Upper lobe of left lung (tissue), 6 donors: ENCODE measurements around the gene ANKFN1. TPM values are rescaled to one million over a fixed set of nuclear protein-coding genes. Genes with fewer than 3 reads are reported as not detected.
A peak's percentile ranks its signal among the peaks of the same experiment; 100 is the strongest.

Source experiments
- ATAC-seq, 2 donors: fragments of 200-7000 bp; cut with Tn5 transposase; one replicate each; pipeline ENCODE4 v1.9.1; 2022; ENCODE audit warnings: mild to moderate bottlenecking in 2 of 2, moderate library complexity in 2 of 2; ENCODE audit not compliant: low FRiP score in 2 of 2
- DNase-seq, 2 donors: peaks; one replicate each; pipeline ENCODE4 v3.0.0-alpha.2; 2019 to 2020
- H3K27ac ChIP-seq, 4 donors: fragments of 200-600 bp; sonication (generic); one replicate each; pipeline ENCODE4 v1.5.1; 2016 to 2019
- H3K27me3 ChIP-seq, 4 donors: fragments of 200-600 bp; sonication (generic); one replicate each; pipeline ENCODE4 v1.5.1; 2017 to 2019
- H3K36me3 ChIP-seq, 4 donors: fragments of 200-600 bp; sonication (generic); one replicate each; pipeline ENCODE4 v1.5.1; 2016 to 2019
- H3K4me1 ChIP-seq, 4 donors: fragments of 200-600 bp; sonication (generic); one replicate each; pipeline ENCODE4 v1.5.1; 2018 to 2019
- H3K4me3 ChIP-seq, 4 donors: fragments of 200-600 bp; sonication (generic); one replicate each; pipeline ENCODE4 v1.5.1; 2017 to 2019; ENCODE audit warnings: mild to moderate bottlenecking in 2 of 4, moderate library complexity in 1 of 4
- H3K9me3 ChIP-seq, 4 donors: fragments of 200-600 bp; sonication (generic); one replicate each; pipeline ENCODE4 v1.5.1; 2018 to 2019
- CTCF ChIP-seq, 6 experiments: fragments of 450-650 bp in 4 of 6; fragments of 200-600 bp in 2 of 6; sonication (generic) in 2 of 6; IDR thresholded peaks; one replicate each; pipeline ENCODE4 v1.5.1; 2016 to 2019; ENCODE audit warnings: antibody characterized with exemption in 6 of 6
- EP300 ChIP-seq, 4 donors: sonication (generic); formaldehyde crosslinking; IDR thresholded peaks; one replicate each; pipeline ENCODE4 v1.5.1; 2017; ENCODE audit warnings: antibody characterized with exemption in 4 of 4, control low read depth in 2 of 4
- POLR2A ChIP-seq, 4 donors: fragments of 450-650 bp; IDR thresholded peaks; one replicate each; pipeline ENCODE4 v1.5.1; 2016 to 2017; ENCODE audit warnings: antibody characterized with exemption in 4 of 4, mild to moderate bottlenecking in 2 of 4
- POLR2AphosphoS5 ChIP-seq, 2 donors: sonication (generic); formaldehyde crosslinking; IDR thresholded peaks; one replicate each; pipeline ENCODE4 v1.5.1; 2017; ENCODE audit warnings: antibody characterized with exemption in 2 of 2
- WGBS, 2 donors: methylation state at CpG; one replicate each; pipeline ENCODE4 v1.1.5; 2017 to 2018; 5-methylcytosine and 5-hydroxymethylcytosine counted together
- total RNA-seq, 6 donors: library from RNA; depleted of rRNA in 4 of 6; stranded (reverse); fragments of >200 nt in 4 of 6; gene quantifications; one replicate each; pipeline versions ENCODE4 v1.1.0 to v1.2.1, GENCODE V29; 2016 to 2021
- donor health status: DM: no; HTN: no; CAD: no; lungs with moderate emphysema.
- donor health status: DM: no; HTN: yes; CAD: no; lungs with severe emphysema.

Gene ANKFN1
- total RNA-seq, 6 donors from 2014 or later = 0.55 to 14.4 (median 2.6) TPM

GRCh38 chr17:56290101-56290801 is 137.0 kb downstream of the ANKFN1 start:
- TF ChIP-seq CTCF (IDR thresholded peaks at IDR 0.05) (no peak), POLR2A (IDR thresholded peaks at IDR 0.05) (no peak), EP300 (IDR thresholded peaks at IDR 0.05) (no peak)
- no peaks in the 10 kb centered on the region for H3K36me3 ChIP-seq
- ATAC-seq (no peak), DNase-seq (no peak)
- H3K27ac ChIP-seq = peak overlapping the region in 1 of 4 donors; percentile 44
- peaks cover 0 to 7% (median 4%) of the 10 kb centered on the region in 4 donors for H3K4me1 ChIP-seq
- no peaks in the 10 kb centered on the region for H3K9me3 ChIP-seq
- H3K4me3 ChIP-seq = peak overlapping the region in 3 of 4 donors; percentile 4 to 30 (median 28)
- no peaks in the 10 kb centered on the region for H3K27me3 ChIP-seq
- WGBS, 2 donors = 53 to 62% methylated on average over 2 of the region's 2 CpGs

- peaks cover 0 to 7% (median 4%) of the 10 kb centered on the region in 4 donors for H3K4me1 ChIP-seq
- no peaks in the 10 kb centered on the region for H3K27me3 ChIP-seq
- ATAC-seq (no peak), DNase-seq (no peak)
- TF ChIP-seq EP300 (IDR thresholded peaks at IDR 0.05) = no peak
- TF ChIP-seq POLR2AphosphoS5 (IDR thresholded peaks at IDR 0.05) = no peak
- TF ChIP-seq POLR2A (IDR thresholded peaks at IDR 0.05) = no peak
- no peak for TF ChIP-seq CTCF (IDR thresholded peaks at IDR 0.05)
- no peaks in the 10 kb centered on the region for H3K36me3 ChIP-seq
- peak overlapping the region in 3 of 4 donors; percentile 4 to 30 (median 28) for H3K4me3 ChIP-seq
- peak overlapping the region in 2 of 4 donors; percentile 4 to 44 for H3K27ac ChIP-seq
- no peaks in the 10 kb centered on the region for H3K9me3 ChIP-seq
- WGBS, 2 donors = 0 to 15% methylated on average over 1 of the region's 1 CpG
Measured at GRCh38 chr17:56290802-56291118, 137.5 kb downstream of the ANKFN1 start.

GRCh38 chr17:56291226-56291805 is 138.0 kb downstream of the ANKFN1 start:
- DNase-seq (no peak), ATAC-seq (no peak)
- Histone ChIP-seq H3K9me3 (no peaks in the 10 kb centered on the region), H3K4me1 (peaks cover 0 to 7% (median 4%) of the 10 kb centered on the region in 4 donors), H3K27ac (peak overlapping the region in 1 of 4 donors; percentile 44), H3K27me3 (no peaks in the 10 kb centered on the region), H3K36me3 (no peaks in the 10 kb centered on the region), H3K4me3 (no peak overlapping the region)
- 93 to 100% methylated on average over 1 of the region's 1 CpG for WGBS, 2 donors
- TF ChIP-seq POLR2AphosphoS5 (IDR thresholded peaks at IDR 0.05) (no peak), POLR2A (IDR thresholded peaks at IDR 0.05) (no peak), EP300 (IDR thresholded peaks at IDR 0.05) (no peak), CTCF (IDR thresholded peaks at IDR 0.05) (no peak)

GRCh38 chr17:56292010-56292409 is 138.7 kb downstream of the ANKFN1 start:
- Histone ChIP-seq H3K27me3 (no peaks in the 10 kb centered on the region), H3K4me1 (peaks cover 0 to 7% (median 4%) of the 10 kb centered on the region in 4 donors), H3K27ac (no peak overlapping the region), H3K36me3 (no peaks in the 10 kb centered on the region), H3K9me3 (no peaks in the 10 kb centered on the region), H3K4me3 (no peak overlapping the region)
- ATAC-seq (no peak), DNase-seq (no peak)
- 63 to 73% methylated on average over 1 of the region's 1 CpG for WGBS, 2 donors
- no peak for TF ChIP-seq POLR2A (IDR thresholded peaks at IDR 0.05)
- no peak for TF ChIP-seq CTCF (IDR thresholded peaks at IDR 0.05)
- no peak for TF ChIP-seq POLR2AphosphoS5 (IDR thresholded peaks at IDR 0.05)
- TF ChIP-seq EP300 (IDR thresholded peaks at IDR 0.05) = no peak

GRCh38 chr17:56292578-56292977 is 139.3 kb downstream of the ANKFN1 start:
- peaks cover 0 to 7% (median 4%) of the 10 kb centered on the region in 4 donors for H3K4me1 ChIP-seq
- H3K9me3 ChIP-seq = no peaks in the 10 kb centered on the region
- no peaks in the 10 kb centered on the region for H3K36me3 ChIP-seq
- no peak overlapping the region for H3K4me3 ChIP-seq
- ATAC-seq (no peak), DNase-seq (no peak)
- TF ChIP-seq CTCF (IDR thresholded peaks at IDR 0.05) = no peak
- no peak for TF ChIP-seq POLR2AphosphoS5 (IDR thresholded peaks at IDR 0.05)
- TF ChIP-seq POLR2A (IDR thresholded peaks at IDR 0.05) = no peak
- no peak for TF ChIP-seq EP300 (IDR thresholded peaks at IDR 0.05)
- H3K27me3 ChIP-seq = no peaks in the 10 kb centered on the region
- no peak overlapping the region for H3K27ac ChIP-seq
